ENCODE results near the gene CSF3R.
"Not testable (repeated sequence)": the region's sequence is repeated elsewhere in the genome, so short reads cannot be mapped to it uniquely, and the experiment has no call there.

Gene CSF3R

GRCh38 chr1:36512842-36513241, 30.1 kb upstream of the CSF3R start:
- no peak for DNase-seq

GRCh38 chr1:36511804-36512798, 29.4 kb upstream of the CSF3R start:
- no peak for DNase-seq

- not testable (repeated sequence) for DNase-seq
Observed at GRCh38 chr1:36511220-36511619, 28.5 kb upstream of the CSF3R start.

GRCh38 chr1:36510418-36510817, 27.7 kb upstream of the CSF3R start:
- no peak for DNase-seq

- DNase-seq: no peak
Observed at GRCh38 chr1:36508257-36508656, 25.5 kb upstream of the CSF3R start.

- DNase-seq: no peak
Observed at GRCh38 chr1:36506276-36506920, 23.7 kb upstream of the CSF3R start.

GRCh38 chr1:36503733-36504132, 21.0 kb upstream of the CSF3R start:
- no peak for DNase-seq

GRCh38 chr1:36503159-36503558, 20.4 kb upstream of the CSF3R start:
- DNase-seq: no peak

GRCh38 chr1:36502616-36503015, 19.9 kb upstream of the CSF3R start:
- no peak for DNase-seq

GRCh38 chr1:36501911-36502310, 19.2 kb upstream of the CSF3R start:
- DNase-seq: not testable (repeated sequence)

GRCh38 chr1:36497207-36497606, 14.5 kb upstream of the CSF3R start:
- DNase-seq: no peak

- no peak for DNase-seq
Observed at GRCh38 chr1:36494971-36495370, 12.3 kb upstream of the CSF3R start.

- no peak for DNase-seq
Observed at GRCh38 chr1:36493524-36493923, 10.8 kb upstream of the CSF3R start.

- DNase-seq: no peak
Observed at GRCh38 chr1:36492491-36492890, 9.8 kb upstream of the CSF3R start.

- not testable (repeated sequence) for DNase-seq
Observed at GRCh38 chr1:36489258-36490051, 6.7 kb upstream of the CSF3R start.

GRCh38 chr1:36487906-36488305, 5.2 kb upstream of the CSF3R start:
- no peak for DNase-seq

- not testable (repeated sequence) for DNase-seq
Observed at GRCh38 chr1:36487336-36487725, 4.6 kb upstream of the CSF3R start.

- no peak for DNase-seq
Observed at GRCh38 chr1:36486439-36487335, 4.0 kb upstream of the CSF3R start.

GRCh38 chr1:36486093-36486438, 3.4 kb upstream of the CSF3R start:
- no peak for DNase-seq

GRCh38 chr1:36484099-36484498, 1.4 kb upstream of the CSF3R start:
- DNase-seq: no peak

GRCh38 chr1:36481771-36482723, 666 bp downstream of the CSF3R start:
- no peak for DNase-seq
